ENCODE data around the gene CRTAC1.

CRTAC1 gene

GRCh38 chr10:97875391-97875790 lies 155.0 kb downstream of the CRTAC1 start:
- no peak for DNase-seq
- Histone ChIP-seq H3K36me3 (no peaks in the 10 kb centered on the region), H3K27me3 (ENCODE audit: insufficient read depth, low read depth, severe bottlenecking) (no peaks in the 10 kb centered on the region), H3K4me3 (ENCODE audit: low read depth, low read length) (no peak overlapping the region), H3K9me3 (ENCODE audit: severe bottlenecking) (no peaks in the 10 kb centered on the region), H3K27ac (no peak overlapping the region)
- TF ChIP-seq, protein P1, sequence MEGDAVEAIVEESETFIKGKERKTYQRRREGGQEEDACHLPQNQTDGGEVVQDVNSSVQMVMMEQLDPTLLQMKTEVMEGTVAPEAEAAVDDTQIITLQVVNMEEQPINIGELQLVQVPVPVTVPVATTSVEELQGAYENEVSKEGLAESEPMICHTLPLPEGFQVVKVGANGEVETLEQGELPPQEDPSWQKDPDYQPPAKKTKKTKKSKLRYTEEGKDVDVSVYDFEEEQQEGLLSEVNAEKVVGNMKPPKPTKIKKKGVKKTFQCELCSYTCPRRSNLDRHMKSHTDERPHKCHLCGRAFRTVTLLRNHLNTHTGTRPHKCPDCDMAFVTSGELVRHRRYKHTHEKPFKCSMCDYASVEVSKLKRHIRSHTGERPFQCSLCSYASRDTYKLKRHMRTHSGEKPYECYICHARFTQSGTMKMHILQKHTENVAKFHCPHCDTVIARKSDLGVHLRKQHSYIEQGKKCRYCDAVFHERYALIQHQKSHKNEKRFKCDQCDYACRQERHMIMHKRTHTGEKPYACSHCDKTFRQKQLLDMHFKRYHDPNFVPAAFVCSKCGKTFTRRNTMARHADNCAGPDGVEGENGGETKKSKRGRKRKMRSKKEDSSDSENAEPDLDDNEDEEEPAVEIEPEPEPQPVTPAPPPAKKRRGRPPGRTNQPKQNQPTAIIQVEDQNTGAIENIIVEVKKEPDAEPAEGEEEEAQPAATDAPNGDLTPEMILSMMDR (IDR thresholded peaks at IDR 0.05; ENCODE audit: low read depth, low read length) = no peak

- Histone ChIP-seq H3K4me3 (ENCODE audit: low read depth, low read length) (no peak overlapping the region), H3K9me3 (ENCODE audit: severe bottlenecking) (no peaks in the 10 kb centered on the region), H3K27ac (no peak overlapping the region), H3K27me3 (ENCODE audit: insufficient read depth, low read depth, severe bottlenecking) (no peaks in the 10 kb centered on the region), H3K36me3 (no peaks in the 10 kb centered on the region)
- no peak for DNase-seq
- TF ChIP-seq, protein P1 (IDR thresholded peaks at IDR 0.05; ENCODE audit: low read depth, low read length) = no peak
These were observed 156.1 kb downstream of the CRTAC1 start for GRCh38 chr10:97874332-97874731.

DNA sequence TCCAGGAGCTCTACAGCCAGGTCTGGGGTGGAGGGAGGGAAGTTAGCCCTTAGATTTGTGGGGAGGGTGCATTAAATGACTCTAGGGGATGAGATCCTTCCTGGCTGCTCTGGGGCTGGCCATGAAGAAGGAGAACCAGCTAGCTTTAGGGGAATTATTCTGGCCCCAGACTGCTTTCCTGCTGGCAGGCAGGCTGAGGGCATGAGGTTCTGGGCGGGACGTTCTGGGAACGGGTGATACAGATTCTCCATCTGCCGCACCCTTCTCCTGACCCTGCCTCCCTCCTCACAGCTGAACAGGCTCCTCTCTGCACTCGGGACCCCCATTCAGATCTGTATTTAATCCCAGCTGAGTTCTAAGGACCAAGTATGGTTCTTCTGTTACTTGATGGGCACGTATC lies 156.9 kb downstream of the CRTAC1 start:
- H3K36me3 ChIP-seq = no peaks in the 10 kb centered on the region
- TF ChIP-seq, protein P1 (IDR thresholded peaks at IDR 0.05; ENCODE audit: low read depth, low read length) = no peak
- H3K9me3 ChIP-seq (ENCODE audit: severe bottlenecking) = no peaks in the 10 kb centered on the region
- DNase-seq = no peak
- H3K27ac ChIP-seq = no peak overlapping the region
- H3K4me3 ChIP-seq (ENCODE audit: low read depth, low read length) = no peak overlapping the region
- no peaks in the 10 kb centered on the region for H3K27me3 ChIP-seq (ENCODE audit: insufficient read depth, low read depth, severe bottlenecking)

DNA sequence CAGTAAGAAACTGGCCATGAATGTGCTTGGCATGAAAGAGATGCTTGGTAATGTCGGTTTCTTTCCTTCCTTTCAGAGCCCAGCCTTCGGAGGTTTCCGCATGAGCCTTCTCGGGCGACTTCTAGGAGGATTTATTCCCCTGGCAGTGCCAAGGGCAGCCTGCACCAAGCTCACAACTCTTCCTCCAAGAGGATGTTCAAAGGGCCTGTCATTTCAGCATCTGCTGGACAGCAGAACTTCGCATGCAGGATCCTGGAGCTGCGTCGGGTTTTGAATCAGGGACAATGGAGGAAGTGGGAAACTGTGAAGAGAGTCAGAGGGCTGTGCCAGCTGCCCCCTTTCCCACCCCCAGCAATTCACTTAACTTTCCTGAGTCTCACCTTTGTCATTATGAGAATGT lies 159.4 kb downstream of the CRTAC1 start:
- H3K36me3 ChIP-seq = no peaks in the 10 kb centered on the region
- no peak overlapping the region for H3K27ac ChIP-seq
- DNase-seq = no peak
- no peaks in the 10 kb centered on the region for H3K27me3 ChIP-seq (ENCODE audit: insufficient read depth, low read depth, severe bottlenecking)
- no peaks in the 10 kb centered on the region for H3K9me3 ChIP-seq (ENCODE audit: severe bottlenecking)
- TF ChIP-seq, protein P1 (IDR thresholded peaks at IDR 0.05; ENCODE audit: low read depth, low read length) = no peak
- H3K4me3 ChIP-seq (ENCODE audit: low read depth, low read length) = no peak overlapping the region

DNA sequence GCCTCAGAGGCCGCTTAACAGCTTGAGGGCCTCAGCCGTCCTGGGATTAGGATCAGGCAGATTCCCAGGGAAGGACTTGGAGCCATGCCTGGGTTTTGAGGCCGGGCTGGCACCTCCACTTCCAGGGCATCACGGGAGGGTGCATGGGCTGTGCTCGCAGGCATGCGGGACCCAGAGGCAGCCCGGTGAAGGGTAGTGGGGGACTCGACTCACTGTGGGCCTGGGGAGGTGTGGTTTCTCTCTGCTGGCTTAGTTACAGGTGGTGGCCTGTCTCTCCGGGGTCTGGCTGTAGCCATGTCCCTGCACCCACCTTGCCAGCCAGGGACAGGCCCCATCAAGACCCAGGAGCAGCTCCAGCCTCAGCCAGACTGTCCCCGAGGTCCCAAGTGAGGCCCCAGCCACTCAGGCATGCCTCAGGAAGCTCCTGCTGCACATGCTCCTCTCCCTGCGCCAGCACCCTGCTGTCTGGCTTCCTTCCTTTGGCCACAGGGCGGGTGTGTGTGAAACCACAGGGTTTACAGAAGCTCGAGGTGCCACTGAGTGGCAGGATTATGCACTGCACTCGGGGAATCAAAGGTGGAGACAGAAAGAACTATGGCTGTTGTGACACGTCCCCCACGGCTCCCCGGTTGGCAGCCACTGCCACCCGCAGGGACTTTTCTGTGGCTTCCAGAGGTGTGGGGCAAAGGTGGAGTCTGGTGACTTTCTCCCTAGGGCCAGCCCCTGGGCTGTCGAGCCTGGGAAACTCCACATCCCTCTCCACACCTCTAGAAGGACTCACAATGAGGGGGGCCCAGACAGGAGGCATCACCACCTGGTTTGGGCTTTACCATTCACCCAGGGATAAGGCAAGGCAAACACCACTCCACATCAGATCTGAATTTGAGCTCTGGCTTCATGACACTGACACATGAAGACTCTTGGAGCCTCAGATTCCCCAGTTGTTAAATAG lies 161.1 kb downstream of the CRTAC1 start:
- Histone ChIP-seq H3K27ac (peak overlapping the region; percentile 52), H3K36me3 (no peaks in the 10 kb centered on the region), H3K9me3 (ENCODE audit: severe bottlenecking) (no peaks in the 10 kb centered on the region), H3K27me3 (ENCODE audit: insufficient read depth, low read depth, severe bottlenecking) (no peaks in the 10 kb centered on the region), H3K4me3 (ENCODE audit: low read depth, low read length) (peak overlapping the region; percentile 14)
- peak; percentile 94 for DNase-seq
- TF ChIP-seq, protein P1 (IDR thresholded peaks at IDR 0.05; ENCODE audit: low read depth, low read length) = peak; percentile 82

All from WERI-Rb-1 (cell line).